ENCODE data around the gene ROR2. TPM values are rescaled to one million over a fixed set of nuclear protein-coding genes. Genes with fewer than 3 reads are reported as not detected.

Gene ROR2
- total and polyA plus RNA-seq, 2 donors (not counting 3 experiments of a cell fraction or from before 2014, with no cell fraction given) = not detected

GRCh38 chr9:91900797-91901177 is 49.2 kb downstream of the ROR2 start:
- H3K9me3 ChIP-seq (replicated peaks; ENCODE audit: control insufficient read depth, insufficient read depth, low read length) = no peaks in the 10 kb centered on the region
- BruUV-seq (replicated peaks) = no TSS peak
- FAIRE-seq = no peak

More at GRCh38 chr9:91900797-91901177, 49.2 kb downstream of the ROR2 start:
- no peak for TF ChIP-seq POLR2AphosphoS5 (IDR thresholded peaks at IDR 0.05; ENCODE audit: insufficient read depth, low read depth, low read length)
- no peak for TF ChIP-seq POLR2A (IDR thresholded peaks at IDR 0.05; ENCODE audit: low read depth, low read length)
- no peak for TF ChIP-seq EZH2 (IDR thresholded peaks at IDR 0.05; ENCODE audit: borderline replicate concordance, low read depth, low read length, severe bottlenecking)
- TF ChIP-seq MAX (IDR thresholded peaks at IDR 0.05; ENCODE audit: insufficient read depth, insufficient read length) = no peak
- TF ChIP-seq JUN (IDR thresholded peaks at IDR 0.05; ENCODE audit: borderline replicate concordance, insufficient read depth, insufficient read length, low read depth) = no peak
- no peak for TF ChIP-seq GATA2 (IDR thresholded peaks at IDR 0.05; ENCODE audit: insufficient read depth, insufficient read length, low read depth, low read length)
- no peak for TF ChIP-seq CTCF (IDR thresholded peaks at IDR 0.05; ENCODE audit: extremely low read depth in 1 of 2, insufficient read depth in 1 of 2, low read depth in 1 of 2, low read length in 2 of 2)
- TF ChIP-seq MYC (IDR thresholded peaks at IDR 0.05; ENCODE audit: low read depth, low read length) = no peak
- TF ChIP-seq FOS (IDR thresholded peaks at IDR 0.05; ENCODE audit: borderline replicate concordance, insufficient read depth, low read length) = no peak
- no peak overlapping the region for H3K9ac ChIP-seq (replicated peaks; ENCODE audit: extremely low read depth, insufficient read depth, low read length)
- no peak overlapping the region for H3K27ac ChIP-seq (ENCODE audit: insufficient read depth, low read depth, low read length)
- H2AFZ ChIP-seq (ENCODE audit: low read depth, low read length) = no peak overlapping the region
- dilution Hi-C loops (cut with MboI; ENCODE audit: extremely low pct_ligation_motif_present, low sequenced_read_pairs) (no loop called here), intact Hi-C loops (cut with micrococcal nuclease) (no loop called here)
- no peaks in the 10 kb centered on the region for H3K4me1 ChIP-seq (ENCODE audit: control insufficient read depth, extremely low read depth, insufficient read depth, low read length)
- H3K79me2 ChIP-seq (ENCODE audit: control insufficient read depth, insufficient read depth, low read length) = no peaks in the 10 kb centered on the region
- H3K36me3 ChIP-seq (ENCODE audit: control insufficient read depth in 2 of 2, extremely low read depth in 1 of 2, insufficient read depth in 2 of 2, low read length in 2 of 2) = no peaks in the 10 kb centered on the region
- H3K4me3 ChIP-seq (replicated peaks in 1 of 3; ENCODE audit: insufficient read depth in 1 of 3, low read depth in 1 of 3, low read length in 3 of 3) = no peak overlapping the region
- no peaks in the 10 kb centered on the region for H4K20me1 ChIP-seq (replicated peaks; ENCODE audit: control insufficient read depth, extremely low read depth, insufficient read depth, low read length)
- no peak for DNase-seq (ENCODE audit: low read depth, low spot score)
- no peaks in the 10 kb centered on the region for H3K27me3 ChIP-seq (ENCODE audit: control insufficient read depth in 2 of 2, insufficient read depth in 2 of 2, low read length in 2 of 2)
- ChIA-PET CTCF (interaction anchor here (0.8 kb wide), 1 partner anchor 9 kb away, joined by 3 read pairs; no protein-coding TSS in a partner anchor), POLR2A (no interaction called here)
- no peak overlapping the region for H3K4me2 ChIP-seq (ENCODE audit: insufficient read depth, low read length)
- H3K9me1 ChIP-seq (replicated peaks; ENCODE audit: control insufficient read depth, extremely low read depth, insufficient read depth, low read length) = no peaks in the 10 kb centered on the region

Data from endothelial cell of umbilical vein (primary cell).